GM12892 (cell line): Measurements from ENCODE around the gene KRTAP5-3.
"Not testable (repeated sequence)": the region's sequence is repeated elsewhere in the genome, so short reads cannot be mapped to it uniquely, and the experiment has no call there.

Source experiments
- POLR2A ChIP-seq: IDR thresholded peaks from 2 replicates; pipeline ENCODE4 v1.6.1; 2011; ENCODE audit warnings: low read depth, low read length, control low read depth
- TAF1 ChIP-seq: IDR thresholded peaks from 2 replicates; pipeline ENCODE4 v1.6.1; 2011; ENCODE audit warnings: low read depth, mild to moderate bottlenecking, control low read depth, low read length, borderline replicate concordance

DNA sequence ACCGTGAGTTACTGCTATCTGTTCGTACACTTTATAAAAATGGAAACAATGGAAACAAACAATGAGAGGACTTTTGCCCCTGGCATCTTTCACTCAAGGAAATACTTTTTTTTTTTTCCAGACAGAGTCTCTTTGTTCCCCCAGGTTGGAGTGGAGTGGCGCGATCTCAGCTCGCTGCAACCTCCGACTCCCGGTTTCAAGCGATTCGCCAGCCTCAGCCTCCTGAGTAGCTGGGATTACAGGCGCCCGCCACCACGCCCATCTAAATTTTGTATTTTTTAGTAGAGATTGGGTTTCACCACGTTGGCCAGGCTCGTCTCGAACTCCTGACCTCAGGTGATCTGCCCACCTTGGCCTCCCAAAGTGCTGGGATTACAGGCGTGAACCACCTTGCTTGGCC, 32.5 kb downstream of the KRTAP5-3 start:
- TF ChIP-seq POLR2A, TAF1: not testable (repeated sequence)
